Measurements from ENCODE around the gene LPP.

DNA sequence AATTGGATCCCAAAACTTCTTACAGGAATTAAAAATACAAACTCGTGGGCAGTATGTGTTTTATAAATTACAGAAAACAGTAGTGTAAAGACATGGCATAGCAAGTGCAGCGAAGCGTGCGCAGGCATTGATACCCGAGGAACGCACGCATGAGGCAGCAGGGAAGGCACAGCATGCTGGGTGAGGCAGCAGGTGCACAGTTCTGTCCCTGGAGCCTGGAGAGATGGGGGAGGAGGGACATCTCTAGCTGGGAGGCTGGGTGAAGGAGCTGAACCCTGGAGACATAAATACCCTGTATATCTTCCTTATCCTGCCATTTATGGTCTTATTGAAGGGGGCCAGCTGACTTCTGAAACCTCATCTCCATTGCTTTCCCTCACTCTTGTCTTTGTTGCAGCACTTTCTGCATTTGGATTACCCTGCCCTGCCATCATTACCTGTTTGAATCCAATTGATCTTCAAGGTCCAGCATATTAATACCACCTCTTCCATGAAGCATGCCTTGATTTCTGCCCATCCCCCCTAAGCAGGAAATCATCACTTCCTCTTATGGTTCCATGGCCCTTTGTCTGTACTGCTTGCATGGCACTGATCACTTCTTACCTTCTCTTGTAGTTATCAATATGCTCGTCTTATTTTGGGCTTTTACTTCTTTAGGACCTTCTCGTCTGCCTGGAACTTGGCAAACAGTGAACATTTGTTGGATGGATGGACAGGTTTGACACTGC, 20.5 kb downstream of the LPP start:
- no peak for TF ChIP-seq ESRRA (CRISPR knock-in tag; IDR thresholded peaks at IDR 0.05; ENCODE audit: low read depth)
- TF ChIP-seq, protein P1, sequence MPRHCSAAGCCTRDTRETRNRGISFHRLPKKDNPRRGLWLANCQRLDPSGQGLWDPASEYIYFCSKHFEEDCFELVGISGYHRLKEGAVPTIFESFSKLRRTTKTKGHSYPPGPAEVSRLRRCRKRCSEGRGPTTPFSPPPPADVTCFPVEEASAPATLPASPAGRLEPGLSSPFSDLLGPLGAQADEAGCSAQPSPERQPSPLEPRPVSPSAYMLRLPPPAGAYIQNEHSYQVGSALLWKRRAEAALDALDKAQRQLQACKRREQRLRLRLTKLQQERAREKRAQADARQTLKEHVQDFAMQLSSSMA (CRISPR knock-in tag; IDR thresholded peaks at IDR 0.05), result no peak
- TF ChIP-seq, protein P2, sequence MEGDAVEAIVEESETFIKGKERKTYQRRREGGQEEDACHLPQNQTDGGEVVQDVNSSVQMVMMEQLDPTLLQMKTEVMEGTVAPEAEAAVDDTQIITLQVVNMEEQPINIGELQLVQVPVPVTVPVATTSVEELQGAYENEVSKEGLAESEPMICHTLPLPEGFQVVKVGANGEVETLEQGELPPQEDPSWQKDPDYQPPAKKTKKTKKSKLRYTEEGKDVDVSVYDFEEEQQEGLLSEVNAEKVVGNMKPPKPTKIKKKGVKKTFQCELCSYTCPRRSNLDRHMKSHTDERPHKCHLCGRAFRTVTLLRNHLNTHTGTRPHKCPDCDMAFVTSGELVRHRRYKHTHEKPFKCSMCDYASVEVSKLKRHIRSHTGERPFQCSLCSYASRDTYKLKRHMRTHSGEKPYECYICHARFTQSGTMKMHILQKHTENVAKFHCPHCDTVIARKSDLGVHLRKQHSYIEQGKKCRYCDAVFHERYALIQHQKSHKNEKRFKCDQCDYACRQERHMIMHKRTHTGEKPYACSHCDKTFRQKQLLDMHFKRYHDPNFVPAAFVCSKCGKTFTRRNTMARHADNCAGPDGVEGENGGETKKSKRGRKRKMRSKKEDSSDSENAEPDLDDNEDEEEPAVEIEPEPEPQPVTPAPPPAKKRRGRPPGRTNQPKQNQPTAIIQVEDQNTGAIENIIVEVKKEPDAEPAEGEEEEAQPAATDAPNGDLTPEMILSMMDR (CRISPR knock-in tag; IDR thresholded peaks at IDR 0.05), result no peak
- TF ChIP-seq NFE2 (CRISPR knock-in tag; IDR thresholded peaks at IDR 0.05), result no peak
- TF ChIP-seq, protein P3, sequence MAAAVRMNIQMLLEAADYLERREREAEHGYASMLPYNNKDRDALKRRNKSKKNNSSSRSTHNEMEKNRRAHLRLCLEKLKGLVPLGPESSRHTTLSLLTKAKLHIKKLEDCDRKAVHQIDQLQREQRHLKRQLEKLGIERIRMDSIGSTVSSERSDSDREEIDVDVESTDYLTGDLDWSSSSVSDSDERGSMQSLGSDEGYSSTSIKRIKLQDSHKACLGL (CRISPR knock-in tag; IDR thresholded peaks at IDR 0.05), result no peak
- TF ChIP-seq ZNF768 (CRISPR knock-in tag; IDR thresholded peaks at IDR 0.05), result no peak
- TF ChIP-seq NR1H2 (CRISPR knock-in tag; IDR thresholded peaks at IDR 0.05; ENCODE audit: borderline replicate concordance, low read depth), result no peak
- TF ChIP-seq KLF13 (CRISPR knock-in tag; IDR thresholded peaks at IDR 0.05), result no peak
- TF ChIP-seq, protein P4, sequence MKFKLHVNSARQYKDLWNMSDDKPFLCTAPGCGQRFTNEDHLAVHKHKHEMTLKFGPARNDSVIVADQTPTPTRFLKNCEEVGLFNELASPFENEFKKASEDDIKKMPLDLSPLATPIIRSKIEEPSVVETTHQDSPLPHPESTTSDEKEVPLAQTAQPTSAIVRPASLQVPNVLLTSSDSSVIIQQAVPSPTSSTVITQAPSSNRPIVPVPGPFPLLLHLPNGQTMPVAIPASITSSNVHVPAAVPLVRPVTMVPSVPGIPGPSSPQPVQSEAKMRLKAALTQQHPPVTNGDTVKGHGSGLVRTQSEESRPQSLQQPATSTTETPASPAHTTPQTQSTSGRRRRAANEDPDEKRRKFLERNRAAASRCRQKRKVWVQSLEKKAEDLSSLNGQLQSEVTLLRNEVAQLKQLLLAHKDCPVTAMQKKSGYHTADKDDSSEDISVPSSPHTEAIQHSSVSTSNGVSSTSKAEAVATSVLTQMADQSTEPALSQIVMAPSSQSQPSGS (CRISPR knock-in tag; IDR thresholded peaks at IDR 0.05), result no peak
- TF ChIP-seq, protein P5, sequence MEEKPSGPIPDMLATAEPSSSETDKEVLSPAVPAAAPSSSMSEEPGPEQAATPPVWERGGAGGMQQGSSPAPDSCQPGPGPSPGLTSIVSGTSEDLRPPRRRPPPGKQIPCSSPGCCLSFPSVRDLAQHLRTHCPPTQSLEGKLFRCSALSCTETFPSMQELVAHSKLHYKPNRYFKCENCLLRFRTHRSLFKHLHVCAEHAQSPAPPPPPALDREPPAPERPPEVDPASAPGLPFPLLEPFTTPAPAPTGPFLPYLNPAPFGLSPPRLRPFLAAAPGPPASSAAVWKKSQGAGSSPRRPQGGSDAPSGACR (CRISPR knock-in tag; IDR thresholded peaks at IDR 0.05), result no peak
- no peak for TF ChIP-seq ZFX (CRISPR knock-in tag; IDR thresholded peaks at IDR 0.05; ENCODE audit: low read depth)
